ENCODE measurements around the gene SELENON. TPM values are rescaled to one million over a fixed set of nuclear protein-coding genes. Genes with fewer than 3 reads are reported as not detected.

The SELENON gene
- total RNA-seq, 1 donor from 2014 or later, result 72.8 TPM

DNA sequence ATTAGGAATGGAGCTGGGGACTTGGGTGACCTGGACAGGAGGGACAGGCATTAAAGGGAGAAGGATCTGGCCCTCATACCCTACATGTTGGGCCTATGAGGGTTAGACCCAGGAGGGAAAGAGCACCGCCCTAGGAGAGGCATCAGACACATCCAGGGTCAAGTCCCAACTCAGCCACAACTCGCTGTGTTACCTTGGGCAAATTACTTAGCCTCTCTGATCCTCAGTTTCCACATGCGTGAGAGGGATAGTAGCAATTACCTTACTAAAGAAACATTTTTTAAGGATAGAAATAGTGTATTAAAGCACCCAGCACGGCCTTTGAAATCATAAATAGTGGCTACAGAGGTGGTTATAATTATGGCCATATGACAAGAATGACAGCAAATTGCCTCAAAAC is 20.1 kb upstream of the SELENON start:
- peaks cover 29% of the 10 kb centered on the region for H3K4me1 Mint-ChIP-seq
- H3K27me3 Mint-ChIP-seq (ENCODE audit: low read depth), result peaks cover 36% of the 10 kb centered on the region
- H3K9me3 Mint-ChIP-seq, result no peaks in the 10 kb centered on the region
- no peak overlapping the region for H3K27ac Mint-ChIP-seq
- H3K4me3 Mint-ChIP-seq, result no peak overlapping the region
- no peak for DNase-seq (ENCODE audit: low spot score in 2 of 2, unreplicated experiment in 2 of 2)
- TF ChIP-seq, protein P1, sequence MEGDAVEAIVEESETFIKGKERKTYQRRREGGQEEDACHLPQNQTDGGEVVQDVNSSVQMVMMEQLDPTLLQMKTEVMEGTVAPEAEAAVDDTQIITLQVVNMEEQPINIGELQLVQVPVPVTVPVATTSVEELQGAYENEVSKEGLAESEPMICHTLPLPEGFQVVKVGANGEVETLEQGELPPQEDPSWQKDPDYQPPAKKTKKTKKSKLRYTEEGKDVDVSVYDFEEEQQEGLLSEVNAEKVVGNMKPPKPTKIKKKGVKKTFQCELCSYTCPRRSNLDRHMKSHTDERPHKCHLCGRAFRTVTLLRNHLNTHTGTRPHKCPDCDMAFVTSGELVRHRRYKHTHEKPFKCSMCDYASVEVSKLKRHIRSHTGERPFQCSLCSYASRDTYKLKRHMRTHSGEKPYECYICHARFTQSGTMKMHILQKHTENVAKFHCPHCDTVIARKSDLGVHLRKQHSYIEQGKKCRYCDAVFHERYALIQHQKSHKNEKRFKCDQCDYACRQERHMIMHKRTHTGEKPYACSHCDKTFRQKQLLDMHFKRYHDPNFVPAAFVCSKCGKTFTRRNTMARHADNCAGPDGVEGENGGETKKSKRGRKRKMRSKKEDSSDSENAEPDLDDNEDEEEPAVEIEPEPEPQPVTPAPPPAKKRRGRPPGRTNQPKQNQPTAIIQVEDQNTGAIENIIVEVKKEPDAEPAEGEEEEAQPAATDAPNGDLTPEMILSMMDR (IDR thresholded peaks at IDR 0.05; ENCODE audit: unreplicated experiment), result no peak
- no peaks in the 10 kb centered on the region for H3K36me3 Mint-ChIP-seq

DNA sequence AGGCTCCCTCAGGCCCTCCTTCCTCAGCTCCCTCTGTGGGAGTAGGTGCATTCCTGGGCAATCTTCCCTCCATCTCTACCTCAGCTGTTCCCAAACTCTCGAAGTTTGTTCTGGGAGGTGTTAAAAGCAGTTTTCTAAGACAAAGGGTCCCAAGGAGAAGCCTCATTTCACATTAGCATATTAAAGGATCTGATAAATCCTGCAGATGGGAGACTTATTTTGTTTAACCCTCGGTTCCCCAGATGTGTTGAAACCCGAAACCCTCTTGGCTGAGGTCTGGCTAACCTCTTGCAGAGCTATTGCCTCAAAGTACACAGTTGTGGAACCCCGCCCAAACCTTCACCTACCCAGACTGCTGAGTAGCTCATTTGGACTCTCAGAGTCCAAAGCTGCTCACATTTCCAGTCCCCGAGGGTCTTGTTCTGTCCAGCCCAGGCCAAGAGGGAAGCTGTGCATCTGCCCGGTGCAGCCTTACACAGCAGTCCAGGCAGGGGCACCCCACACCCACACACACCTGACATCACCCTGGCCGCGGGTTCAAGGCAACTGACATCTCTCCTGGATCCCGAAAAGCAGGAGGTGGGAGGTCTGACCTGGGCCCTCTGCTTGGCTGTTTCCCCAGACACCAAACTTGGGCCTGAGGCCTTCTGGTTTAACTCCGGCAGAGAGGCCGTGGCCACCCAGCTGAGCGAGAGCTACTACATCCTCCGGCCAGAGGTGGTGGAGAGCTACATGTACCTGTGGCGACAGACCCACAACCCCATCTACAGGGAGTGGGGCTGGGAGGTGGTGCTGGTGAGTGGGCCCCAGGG is 19.5 kb upstream of the SELENON start:
- Mint-ChIP-seq H3K9me3 (no peaks in the 10 kb centered on the region), H3K4me3 (no peak overlapping the region), H3K36me3 (no peaks in the 10 kb centered on the region), H3K4me1 (peaks cover 23% of the 10 kb centered on the region), H3K27ac (no peak overlapping the region), H3K27me3 (ENCODE audit: low read depth) (peaks cover 30% of the 10 kb centered on the region)
- TF ChIP-seq, protein P1 (IDR thresholded peaks at IDR 0.05; ENCODE audit: unreplicated experiment), result no peak
- DNase-seq (ENCODE audit: low spot score in 2 of 2, unreplicated experiment in 2 of 2), result no peak

DNA sequence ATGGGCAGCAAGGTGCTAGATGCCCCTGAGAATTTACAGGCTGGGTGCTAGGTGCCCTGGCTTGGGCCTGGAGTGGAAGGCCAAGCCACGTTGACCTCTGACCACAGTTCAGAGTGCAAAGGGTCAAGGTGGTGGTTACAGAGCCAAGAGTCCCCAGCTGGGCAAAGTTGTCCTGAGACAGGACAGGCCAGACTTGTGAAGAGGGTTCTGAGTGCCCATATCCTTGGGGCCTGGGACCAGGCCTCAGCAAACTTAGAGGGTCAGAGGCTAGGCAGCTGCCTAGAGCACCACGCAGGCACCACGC is 18.9 kb upstream of the SELENON start:
- H3K27ac Mint-ChIP-seq, result no peak overlapping the region
- no peaks in the 10 kb centered on the region for H3K36me3 Mint-ChIP-seq
- H3K27me3 Mint-ChIP-seq (ENCODE audit: low read depth), result peaks cover 28% of the 10 kb centered on the region
- H3K4me3 Mint-ChIP-seq, result no peak overlapping the region
- H3K9me3 Mint-ChIP-seq, result no peaks in the 10 kb centered on the region
- H3K4me1 Mint-ChIP-seq, result peaks cover 21% of the 10 kb centered on the region
- TF ChIP-seq, protein P1 (IDR thresholded peaks at IDR 0.05; ENCODE audit: unreplicated experiment), result no peak
- no peak for DNase-seq (ENCODE audit: low spot score in 2 of 2, unreplicated experiment in 2 of 2)

DNA sequence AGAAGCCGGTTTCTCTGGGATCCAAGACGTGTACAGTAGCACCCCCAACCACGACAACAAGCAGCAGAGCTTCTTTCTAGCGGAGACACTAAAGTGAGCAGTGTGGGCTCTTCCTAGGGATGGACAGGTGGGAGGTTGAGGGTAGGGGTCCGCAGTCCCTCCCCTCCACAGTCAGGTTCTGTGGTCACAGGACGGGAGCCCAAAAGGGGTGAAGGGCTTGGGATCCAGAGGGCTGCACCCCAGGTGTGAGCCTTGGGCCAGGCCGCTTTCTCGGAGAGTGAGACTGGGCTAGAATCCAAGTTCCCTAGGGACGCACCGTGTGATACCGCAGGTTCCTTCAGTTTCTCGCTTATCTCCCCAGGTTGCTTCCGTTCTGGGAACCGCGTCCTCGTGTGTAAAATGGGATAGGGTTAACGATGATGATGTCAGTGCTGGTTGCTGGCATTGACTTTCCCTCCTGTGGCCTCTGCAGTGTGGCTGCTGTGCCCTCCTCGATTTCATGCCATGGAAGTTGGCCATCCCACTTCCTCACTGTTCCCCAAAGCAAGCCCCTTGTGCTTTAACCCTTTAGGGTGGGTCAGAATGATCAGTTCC is 17.3 kb upstream of the SELENON start:
- peaks cover 17% of the 10 kb centered on the region for H3K27me3 Mint-ChIP-seq (ENCODE audit: low read depth)
- H3K9me3 Mint-ChIP-seq, result no peaks in the 10 kb centered on the region
- no peaks in the 10 kb centered on the region for H3K36me3 Mint-ChIP-seq
- DNase-seq (ENCODE audit: low spot score in 2 of 2, unreplicated experiment in 2 of 2), result no peak
- H3K27ac Mint-ChIP-seq, result no peak overlapping the region
- H3K4me3 Mint-ChIP-seq, result no peak overlapping the region
- H3K4me1 Mint-ChIP-seq, result peaks cover 21% of the 10 kb centered on the region
- TF ChIP-seq, protein P1 (IDR thresholded peaks at IDR 0.05; ENCODE audit: unreplicated experiment), result no peak

DNA sequence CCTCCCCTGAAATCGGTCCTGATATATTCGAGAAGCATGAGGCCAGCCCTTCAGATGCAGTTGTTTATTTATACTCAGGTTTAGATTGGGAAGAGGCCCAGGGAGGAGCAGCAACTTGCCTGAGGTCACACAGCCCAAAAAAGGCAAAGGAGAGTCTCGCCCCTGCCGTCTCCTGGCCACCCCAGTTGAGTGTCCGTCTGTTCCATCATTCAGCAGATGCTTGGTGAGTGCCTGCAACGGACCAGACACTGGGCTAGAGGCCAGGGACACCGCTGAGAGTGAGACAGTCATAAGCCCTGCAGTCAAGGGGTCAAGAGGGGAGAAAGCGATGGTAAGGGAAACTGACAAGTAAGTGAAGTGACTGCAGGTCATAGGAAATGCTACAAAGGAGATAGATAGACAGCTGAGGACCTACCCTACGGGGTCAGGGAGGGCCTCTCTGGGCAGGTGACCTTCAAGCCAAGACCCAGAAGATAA is 15.4 kb upstream of the SELENON start:
- no peak for DNase-seq (ENCODE audit: low spot score in 2 of 2, unreplicated experiment in 2 of 2)
- no peak overlapping the region for H3K27ac Mint-ChIP-seq
- peaks cover 9% of the 10 kb centered on the region for H3K27me3 Mint-ChIP-seq (ENCODE audit: low read depth)
- H3K9me3 Mint-ChIP-seq, result no peaks in the 10 kb centered on the region
- H3K36me3 Mint-ChIP-seq, result no peaks in the 10 kb centered on the region
- no peak overlapping the region for H3K4me3 Mint-ChIP-seq
- H3K4me1 Mint-ChIP-seq, result peaks cover 20% of the 10 kb centered on the region
- TF ChIP-seq, protein P1 (IDR thresholded peaks at IDR 0.05; ENCODE audit: unreplicated experiment), result no peak

Measured in mesothelial cell of epicardium (in vitro differentiated cells).